ENCODE data around the gene IL17RE.
"Not testable (repeated sequence)": the region's sequence is repeated elsewhere in the genome, so short reads cannot be mapped to it uniquely, and the experiment has no call there.

IL17RE gene

DNA sequence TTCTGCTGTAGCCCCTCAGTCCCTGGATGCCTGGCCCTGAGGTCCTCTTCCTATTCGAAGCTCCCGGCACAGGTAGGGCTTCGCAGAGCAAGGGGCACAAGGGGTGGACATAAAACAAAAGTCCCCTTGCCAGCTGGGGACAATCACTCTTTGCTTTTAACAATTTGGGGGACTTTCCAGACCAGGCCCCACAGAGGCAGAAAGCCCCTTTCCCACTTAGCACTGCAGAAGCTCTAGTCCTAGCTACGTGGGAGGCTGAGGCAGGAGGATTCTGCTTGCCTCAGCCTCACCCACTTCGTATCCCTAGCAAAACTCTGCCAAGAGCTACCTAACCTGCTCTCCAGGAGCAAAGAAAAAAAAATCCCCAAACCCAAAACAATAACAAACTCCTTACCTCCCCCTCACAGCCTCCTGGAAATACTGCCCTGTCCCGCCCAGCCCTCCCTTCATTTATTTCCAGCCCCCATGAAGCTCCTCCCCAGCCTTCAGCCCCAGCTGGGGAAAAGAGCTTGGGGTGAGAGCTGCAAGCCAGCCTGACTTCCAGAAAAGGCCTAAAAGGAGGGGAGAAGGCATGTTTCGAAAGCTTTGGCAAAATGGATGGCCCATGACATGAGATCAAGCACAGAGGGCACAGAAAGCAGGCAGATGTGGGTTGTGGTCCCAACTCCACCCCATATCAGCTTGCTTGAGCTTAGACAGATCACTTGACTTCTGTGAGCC is 22.7 kb upstream of the IL17RE start, which contains the start of gene CIDEC:
Gene CIDEC (minus strand): TSS at position 424 of the 720 bp plus-strand sequence. CDS start 1,767 bp downstream, outside the sequence.
- FAIRE-seq, result no peak

GRCh38 chr3:9881441-9881840 is 21.2 kb upstream of the IL17RE start:
- no peak for FAIRE-seq

DNA sequence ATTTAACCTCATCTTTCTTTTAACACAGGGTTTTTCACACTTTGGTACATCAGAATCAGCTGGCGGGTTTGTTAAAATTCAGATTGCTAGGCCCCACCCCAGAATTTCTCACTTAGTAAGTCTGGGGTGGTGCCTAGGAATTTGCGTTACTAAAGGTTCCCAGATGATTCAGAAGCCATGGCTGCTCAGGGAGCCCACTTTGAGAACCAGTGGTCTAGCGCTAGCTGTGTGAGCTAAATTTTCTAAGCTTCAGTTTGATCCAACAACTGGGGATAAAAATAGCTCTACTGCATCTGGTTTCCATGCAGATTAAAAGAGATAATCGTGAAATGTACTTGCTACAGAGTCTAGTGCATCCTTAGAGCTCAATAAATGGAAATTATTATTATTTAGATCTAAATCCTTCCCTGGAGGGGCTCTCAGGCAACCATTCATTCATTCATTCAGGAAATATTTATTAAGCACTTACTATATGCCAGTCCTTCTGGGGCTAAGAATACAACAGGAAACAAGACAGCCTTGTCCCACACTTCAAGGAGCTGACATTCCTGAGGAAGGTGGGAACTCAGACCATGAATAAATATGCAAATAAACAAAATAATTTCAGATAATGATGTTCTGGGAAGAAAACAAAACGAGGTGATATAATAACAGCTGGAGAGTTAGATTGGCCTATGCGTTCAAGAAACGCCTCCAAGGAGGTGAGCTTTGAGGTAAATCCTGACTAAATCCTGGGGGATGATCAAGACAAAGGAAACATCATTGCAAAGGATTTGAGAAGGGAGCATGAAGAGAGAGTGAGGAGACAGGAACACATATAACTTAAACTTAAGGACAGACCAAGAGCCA is 18.7 kb upstream of the IL17RE start:
- FAIRE-seq, result no peak

GRCh38 chr3:9884555-9885165 is 18.0 kb upstream of the IL17RE start:
- FAIRE-seq, result no peak

GRCh38 chr3:9886328-9886727 is 16.3 kb upstream of the IL17RE start:
- FAIRE-seq, result no peak

GRCh38 chr3:9887480-9887879 is 15.2 kb upstream of the IL17RE start:
- no peak for FAIRE-seq

DNA sequence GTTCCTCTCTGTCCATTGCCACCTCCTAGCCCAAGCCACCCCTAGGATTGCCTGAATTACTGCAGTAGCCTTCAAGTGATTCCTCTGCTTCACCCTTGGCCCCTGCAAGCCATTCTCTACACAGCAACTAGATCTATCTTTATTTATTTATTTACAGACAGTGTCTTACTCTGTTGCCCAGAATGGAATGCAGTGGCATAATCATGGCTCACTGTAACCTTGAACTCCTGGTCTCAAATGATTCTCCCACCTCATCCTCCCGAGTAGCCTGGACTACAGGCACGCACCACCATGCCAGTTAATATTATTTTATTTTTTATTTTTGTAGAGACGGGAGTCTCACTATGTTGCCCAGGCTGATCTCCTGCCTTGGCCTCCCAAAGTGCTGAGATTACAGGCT is 14.1 kb upstream of the IL17RE start:
- no peak for FAIRE-seq

GRCh38 chr3:9889405-9889804 is 13.2 kb upstream of the IL17RE start:
- no peak for FAIRE-seq

- no peak for FAIRE-seq
Measured at GRCh38 chr3:9890249-9891071, 12.2 kb upstream of the IL17RE start, which contains the start of gene JAGN1. TSS of gene JAGN1 (plus strand) at chr3:9890610. CDS start at chr3:9890723, 113 bp downstream.

GRCh38 chr3:9891072-9891622 is 11.5 kb upstream of the IL17RE start:
- FAIRE-seq, result no peak

GRCh38 chr3:9893739-9894138 is 8.9 kb upstream of the IL17RE start:
- FAIRE-seq, result no peak

DNA sequence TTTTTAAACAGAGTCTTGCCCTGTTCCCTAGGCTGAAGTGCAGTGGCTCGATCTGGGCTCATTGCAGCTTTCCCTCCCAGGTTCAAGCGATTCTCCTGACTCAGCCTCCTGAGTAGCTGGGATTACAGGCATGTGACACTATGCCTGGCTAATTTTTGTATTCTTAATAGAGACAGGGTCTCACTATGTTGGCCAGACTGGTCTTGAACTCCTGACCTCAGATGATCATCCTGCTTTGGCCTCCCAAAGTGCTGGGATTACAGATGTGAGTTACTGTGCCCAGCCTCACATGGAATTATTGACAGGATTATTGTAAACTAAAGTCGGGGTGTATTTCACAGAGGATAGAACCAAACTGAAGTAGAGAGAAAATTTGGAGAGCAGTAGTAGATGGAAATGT is 6.9 kb upstream of the IL17RE start:
- FAIRE-seq, result not testable (repeated sequence)

GRCh38 chr3:9896755-9897407 is 5.8 kb upstream of the IL17RE start:
- FAIRE-seq, result not testable (repeated sequence)

- FAIRE-seq, result no peak
Measured at GRCh38 chr3:9897408-9898372, 5.0 kb upstream of the IL17RE start.

DNA sequence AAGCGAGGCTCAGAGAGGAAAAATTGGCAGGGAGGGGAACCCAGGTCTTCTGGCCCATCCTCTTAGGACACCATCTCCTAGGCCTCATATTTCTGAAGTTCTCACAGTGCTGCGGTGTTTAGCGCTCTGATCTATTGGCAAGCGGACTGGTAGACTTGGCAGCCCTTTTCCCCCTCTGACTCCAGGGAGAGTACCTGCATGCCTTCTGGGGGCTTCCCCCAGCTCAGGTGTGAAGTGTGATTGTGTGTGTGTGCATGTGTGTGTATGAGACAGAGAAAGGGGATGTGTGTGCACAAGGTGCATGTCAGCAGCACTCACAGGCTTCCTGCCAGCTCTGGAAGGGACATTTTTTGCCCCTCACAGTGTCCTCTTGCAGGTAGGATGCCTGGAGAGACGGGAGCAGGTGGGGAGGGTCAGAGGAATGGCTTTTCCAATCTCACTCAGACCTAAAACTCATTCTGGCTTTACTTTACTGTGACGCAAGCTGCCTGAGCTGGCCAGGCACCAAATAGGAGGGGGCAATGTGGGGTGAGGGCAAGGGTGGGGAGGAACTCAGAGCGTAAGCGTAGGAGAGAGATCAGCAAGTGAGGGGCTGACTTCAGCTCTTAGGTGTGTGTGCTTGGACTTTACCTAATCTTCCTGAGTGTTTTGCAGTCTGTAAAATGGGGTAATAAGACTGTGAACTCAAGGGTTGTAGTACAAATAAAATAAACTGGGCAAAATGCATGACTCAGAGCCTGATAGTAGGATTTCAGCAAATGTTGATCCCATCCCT is 4.0 kb upstream of the IL17RE start:
- no peak for FAIRE-seq

DNA sequence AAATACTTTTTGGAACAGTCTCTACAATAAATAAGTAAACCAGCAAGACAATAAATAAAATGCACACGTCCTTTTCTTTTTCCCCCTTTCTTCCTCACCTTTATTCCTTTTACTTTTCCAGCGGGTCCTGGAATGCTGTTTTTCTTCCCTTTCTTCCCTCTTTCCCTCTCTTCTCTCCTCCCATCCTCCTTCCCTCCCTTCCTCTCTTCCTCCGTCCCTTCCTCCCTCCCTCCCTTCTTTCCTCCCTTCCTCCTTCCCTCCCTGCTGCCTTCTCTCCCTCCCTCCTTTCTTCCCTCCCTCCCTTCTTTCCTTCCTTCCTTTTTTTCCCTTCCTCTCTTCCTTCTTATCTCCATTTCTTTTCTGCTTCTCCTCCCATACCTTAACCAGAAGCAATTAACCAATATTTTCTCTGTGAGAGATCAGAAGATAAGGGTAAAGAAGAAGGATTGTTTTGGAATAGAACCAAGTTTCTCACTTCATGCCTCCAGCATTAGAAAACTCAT is 3.3 kb upstream of the IL17RE start:
- FAIRE-seq, result no peak

- not testable (repeated sequence) for FAIRE-seq
Measured at GRCh38 chr3:9900965-9901415, 1.7 kb upstream of the IL17RE start.

- FAIRE-seq, result no peak
Measured at GRCh38 chr3:9901967-9902366, 681 bp upstream of the IL17RE start.

DNA sequence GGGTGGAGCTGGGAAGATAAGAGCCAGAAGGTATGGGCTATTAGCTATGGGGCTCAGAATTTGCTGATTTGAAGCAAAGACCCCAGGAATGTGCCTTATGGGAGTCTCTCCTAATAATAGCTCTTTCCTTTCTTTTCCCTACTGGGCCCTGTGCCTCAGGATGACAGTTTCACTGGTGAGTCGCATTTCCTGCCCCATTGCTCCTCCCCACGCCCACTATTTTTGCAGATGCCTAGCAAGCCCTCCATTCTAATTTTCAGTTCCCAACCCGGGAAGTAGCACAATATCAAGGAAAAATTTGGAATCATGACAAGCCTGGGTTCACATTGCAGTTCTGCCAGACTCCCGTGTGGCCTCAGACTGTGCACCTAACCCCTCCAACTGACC is 583 bp downstream of the IL17RE start:
- no peak for FAIRE-seq
